AG10803 (cell line): ENCODE measurements around the gene RARG.
A peak's percentile ranks its signal among the peaks of the same experiment; 100 is the strongest.

ENCODE experiments used
- DNase-seq: peaks from one replicate; pipeline ENCODE4 v3.0.0; 2010; ENCODE audit warnings: low read depth
- H3K4me3 ChIP-seq: 2 replicates; pipeline ENCODE4 v1.5.1; 2011; ENCODE audit warnings: mild to moderate bottlenecking, low read length, control low read depth
- TF ChIP-seq, protein P1 (sequence below): conservative IDR thresholded peaks from 2 replicates; pipeline ENCODE4 v1.5.1; 2011; ENCODE audit warnings: mild to moderate bottlenecking, low read length, control low read depth, inconsistent platforms

The RARG gene

DNA sequence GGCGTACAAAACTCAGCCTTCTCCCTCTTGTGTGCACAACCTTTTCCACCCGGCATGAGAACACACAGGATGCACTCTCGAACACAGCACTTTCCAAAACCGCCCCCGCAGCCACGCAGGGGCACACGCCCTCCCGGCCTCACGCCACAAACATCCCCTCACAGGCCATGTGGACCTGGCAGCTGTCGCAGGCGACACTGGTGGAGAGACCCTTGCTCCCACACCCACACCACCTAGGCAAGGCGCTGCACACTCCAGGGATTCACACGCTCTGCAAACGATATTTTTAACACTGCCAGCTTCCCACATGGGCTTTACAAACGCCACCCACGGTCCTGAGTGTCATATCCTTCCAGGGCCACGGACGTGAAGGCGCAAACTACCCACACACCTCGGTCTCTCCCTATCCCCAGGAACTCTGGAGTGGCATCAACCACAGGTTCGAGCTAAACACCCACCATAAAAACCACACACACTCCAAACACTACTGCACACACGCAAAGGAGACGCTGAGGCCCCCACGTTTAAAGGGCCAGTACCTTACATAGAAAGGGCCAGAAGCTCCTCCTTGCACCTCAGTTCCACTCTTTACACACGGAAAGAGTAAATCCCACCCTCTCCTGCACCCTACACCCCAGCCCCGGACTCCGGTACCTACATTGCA is 12.6 kb downstream of the RARG start:
- H3K4me3 ChIP-seq, result peak overlapping the region; percentile 90
- TF ChIP-seq, protein P1, sequence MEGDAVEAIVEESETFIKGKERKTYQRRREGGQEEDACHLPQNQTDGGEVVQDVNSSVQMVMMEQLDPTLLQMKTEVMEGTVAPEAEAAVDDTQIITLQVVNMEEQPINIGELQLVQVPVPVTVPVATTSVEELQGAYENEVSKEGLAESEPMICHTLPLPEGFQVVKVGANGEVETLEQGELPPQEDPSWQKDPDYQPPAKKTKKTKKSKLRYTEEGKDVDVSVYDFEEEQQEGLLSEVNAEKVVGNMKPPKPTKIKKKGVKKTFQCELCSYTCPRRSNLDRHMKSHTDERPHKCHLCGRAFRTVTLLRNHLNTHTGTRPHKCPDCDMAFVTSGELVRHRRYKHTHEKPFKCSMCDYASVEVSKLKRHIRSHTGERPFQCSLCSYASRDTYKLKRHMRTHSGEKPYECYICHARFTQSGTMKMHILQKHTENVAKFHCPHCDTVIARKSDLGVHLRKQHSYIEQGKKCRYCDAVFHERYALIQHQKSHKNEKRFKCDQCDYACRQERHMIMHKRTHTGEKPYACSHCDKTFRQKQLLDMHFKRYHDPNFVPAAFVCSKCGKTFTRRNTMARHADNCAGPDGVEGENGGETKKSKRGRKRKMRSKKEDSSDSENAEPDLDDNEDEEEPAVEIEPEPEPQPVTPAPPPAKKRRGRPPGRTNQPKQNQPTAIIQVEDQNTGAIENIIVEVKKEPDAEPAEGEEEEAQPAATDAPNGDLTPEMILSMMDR, result no peak
- DNase-seq, result peak; percentile 61

DNA sequence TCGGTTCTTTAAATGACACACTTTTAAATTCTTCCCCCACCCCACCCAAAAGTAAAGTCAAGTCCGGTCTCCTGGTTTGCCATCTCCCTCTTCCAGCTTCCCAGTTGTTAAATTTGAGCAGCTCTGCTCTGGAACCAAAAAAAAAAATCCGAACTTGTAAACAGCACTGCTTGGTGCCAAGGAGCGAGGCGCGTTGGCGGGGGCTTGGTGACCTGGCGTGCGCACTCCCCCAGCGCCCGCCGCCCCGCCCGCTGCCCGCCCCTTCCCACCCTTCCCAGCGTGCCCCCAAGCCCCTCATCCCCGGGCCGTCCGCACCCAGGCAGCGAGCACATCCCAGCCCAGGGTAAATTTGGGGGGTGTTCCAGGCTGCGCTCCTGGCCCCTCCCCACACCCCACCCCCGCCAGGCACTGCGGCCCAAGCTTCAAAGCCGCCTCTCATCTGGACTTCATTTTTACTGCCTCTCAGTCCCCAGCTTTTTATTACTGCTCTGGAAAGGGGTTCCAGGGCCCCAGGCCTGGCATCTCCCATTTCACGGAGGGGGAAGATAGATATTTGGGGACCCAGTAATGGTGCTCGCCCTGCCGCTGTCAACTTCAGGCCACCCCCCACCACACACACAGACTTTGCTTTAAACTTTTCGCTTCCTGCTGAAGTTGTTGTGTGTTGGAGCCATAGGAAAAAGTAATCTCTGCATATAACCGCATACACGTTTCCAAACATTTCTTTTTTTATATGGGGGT is 13.3 kb downstream of the RARG start:
- H3K4me3 ChIP-seq, result peak overlapping the region; percentile 90
- TF ChIP-seq, protein P1, result no peak
- DNase-seq, result peak; percentile 42

DNA sequence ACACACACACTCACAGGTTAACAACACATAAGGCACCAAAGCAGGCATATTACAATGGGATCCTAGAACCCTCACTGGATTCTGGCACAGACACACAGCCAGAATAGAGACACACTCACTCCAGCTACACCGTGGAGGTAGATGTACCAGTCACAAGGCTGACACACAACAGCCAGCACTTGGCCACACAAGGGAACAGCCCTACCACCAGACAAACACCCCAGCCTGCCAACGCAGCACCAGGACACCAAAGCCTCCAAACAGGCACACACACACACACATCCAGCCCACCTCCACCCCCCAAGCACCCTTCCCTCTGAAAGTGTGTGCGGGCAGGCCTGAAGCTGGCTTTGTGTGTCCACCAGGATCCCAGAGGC is 14.1 kb downstream of the RARG start:
- H3K4me3 ChIP-seq, result peak overlapping the region; percentile 90
- peak; percentile 31 for DNase-seq
- TF ChIP-seq, protein P1, result no peak

DNA sequence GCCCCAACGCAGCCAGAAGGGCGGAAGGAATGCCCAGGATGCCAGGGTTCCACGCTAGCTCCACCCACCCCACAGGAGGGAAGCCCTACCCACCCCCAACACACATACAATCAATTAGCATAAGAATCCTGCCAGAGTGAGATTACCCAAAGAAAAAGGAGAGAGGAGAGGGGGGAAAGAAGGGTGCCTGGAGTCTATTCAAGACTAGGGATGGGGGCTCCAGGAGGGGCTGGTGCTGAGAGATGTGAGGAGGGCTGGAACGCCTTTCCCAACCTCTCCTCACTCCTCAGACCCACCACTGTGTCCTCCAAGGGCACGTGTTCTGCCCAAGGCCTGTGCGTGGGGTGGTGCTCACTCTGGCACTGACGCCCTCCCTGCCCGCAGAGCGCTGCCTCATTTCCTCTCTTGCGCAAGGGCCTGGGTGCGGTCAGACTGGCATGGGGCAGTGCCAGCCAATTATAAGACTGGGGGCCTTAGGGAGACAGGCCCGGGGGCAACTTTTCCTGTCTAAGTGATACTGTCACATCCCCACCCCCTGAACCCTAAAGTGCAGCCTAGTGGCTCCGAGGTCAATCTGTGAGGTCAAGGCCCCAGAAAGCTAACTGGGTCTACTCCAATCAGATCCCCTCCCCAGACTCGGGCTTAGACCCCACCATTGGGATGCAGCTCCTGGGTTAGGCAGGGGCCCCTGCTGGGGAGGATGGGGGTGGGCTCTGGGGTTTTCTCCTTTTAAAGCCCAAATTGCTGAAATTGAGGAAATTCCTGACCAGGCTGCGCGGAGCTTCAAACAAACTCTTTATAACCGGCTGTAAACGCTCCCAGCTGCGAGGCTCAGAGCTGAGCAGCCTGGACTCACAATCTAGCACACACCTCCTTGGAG is 14.7 kb downstream of the RARG start:
- H3K4me3 ChIP-seq, result peak overlapping the region; percentile 90
- peak; percentile 72 for DNase-seq
- TF ChIP-seq, protein P1, result no peak

DNA sequence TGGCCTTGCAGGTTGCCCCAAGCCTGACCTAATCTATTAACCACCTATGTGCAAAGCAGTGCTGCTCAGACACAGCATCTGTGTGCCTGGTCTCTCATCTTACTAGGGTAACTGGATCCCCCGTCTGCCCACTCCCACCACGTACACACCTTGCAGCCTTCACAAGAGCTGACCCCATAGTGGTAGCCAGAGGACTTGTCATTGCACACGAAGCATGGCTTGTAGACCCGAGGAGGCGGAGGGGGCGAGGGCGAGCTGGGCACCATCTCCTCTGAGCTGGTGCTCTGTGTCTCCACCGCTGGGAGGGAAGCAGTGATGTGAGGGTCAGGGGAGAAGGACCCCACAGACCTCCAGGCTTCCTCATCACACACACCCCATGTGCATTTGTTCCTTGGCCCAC is 16.5 kb downstream of the RARG start:
- TF ChIP-seq, protein P1, result no peak
- no peak for DNase-seq
- no peak overlapping the region for H3K4me3 ChIP-seq

DNA sequence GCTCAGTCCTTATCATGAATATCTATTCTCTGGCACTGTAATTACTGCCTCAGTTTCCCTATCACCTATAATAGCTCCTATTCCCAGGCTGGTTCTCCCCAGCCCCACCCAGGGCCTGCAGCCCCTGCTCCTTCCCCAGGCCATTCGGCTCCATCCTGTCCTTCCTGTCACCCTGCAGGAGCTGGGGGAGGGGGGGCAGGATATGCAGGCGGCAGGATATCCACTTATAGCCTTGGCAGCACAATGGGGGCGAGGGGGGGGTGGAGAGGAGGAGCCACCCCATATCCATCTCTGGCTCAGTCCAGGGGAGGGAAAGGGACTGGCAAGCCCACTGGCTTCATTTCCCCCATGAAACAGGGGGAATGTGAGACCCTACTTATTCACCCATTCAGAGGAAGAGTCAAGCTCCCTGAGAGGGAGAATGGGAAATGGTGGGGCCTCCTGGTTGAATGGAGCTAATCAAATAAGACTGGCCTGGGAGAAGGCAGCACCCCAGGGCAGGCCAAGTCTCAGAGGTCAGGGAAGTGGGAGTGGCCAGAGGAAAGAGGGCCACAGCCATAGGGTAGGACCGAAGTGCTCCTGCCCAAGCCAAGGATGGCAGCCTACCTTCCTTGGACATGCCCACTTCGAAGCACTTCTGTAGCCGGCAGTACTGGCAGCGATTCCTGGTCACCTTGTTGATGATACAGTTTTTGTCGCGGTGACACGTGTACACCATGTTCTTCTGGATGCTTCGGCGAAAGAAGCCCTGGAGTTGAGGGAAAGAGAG is 17.1 kb downstream of the RARG start:
- H3K4me3 ChIP-seq, result no peak overlapping the region
- TF ChIP-seq, protein P1, result no peak
- no peak for DNase-seq
